ENCODE measurements around the gene MORN5. TPM values are rescaled to one million over a fixed set of nuclear protein-coding genes. Genes with fewer than 3 reads are reported as not detected.

Gene MORN5
- total RNA-seq, 2 donors from 2014 or later, result not detected

- TF ChIP-seq CTCF (IDR thresholded peaks at IDR 0.05), result no peak
- Histone ChIP-seq H3K36me3 (no peaks in the 10 kb centered on the region), H3K27ac (no peak overlapping the region), H3K27me3 (replicated peaks; ENCODE audit: insufficient read depth) (peaks cover 16% of the 10 kb centered on the region), H3K4me1 (ENCODE audit: control insufficient read depth in 1 of 2, low read depth in 2 of 2) (peaks cover 8 to 35% of the 10 kb centered on the region in 2 donors), H3K9me3 (no peaks in the 10 kb centered on the region), H3K4me3 (no peak overlapping the region)
- DNase-seq (ENCODE audit: low spot score), result no peak
- no peak for ATAC-seq (ENCODE audit: insufficient number of reproducible peaks, low FRiP score, low read depth)
These were observed 54.8 kb downstream of the MORN5 start for GRCh38 chr9:122214507-122214906.

- H3K4me1 ChIP-seq (ENCODE audit: control insufficient read depth in 1 of 2, low read depth in 2 of 2), result peaks cover 19 to 47% of the 10 kb centered on the region in 2 donors
- no peaks in the 10 kb centered on the region for H3K9me3 ChIP-seq
- no peak for TF ChIP-seq CTCF (IDR thresholded peaks at IDR 0.05)
- peaks cover 22% of the 10 kb centered on the region for H3K27me3 ChIP-seq (replicated peaks; ENCODE audit: insufficient read depth)
- no peak overlapping the region for H3K4me3 ChIP-seq
- no peak overlapping the region for H3K27ac ChIP-seq
- H3K36me3 ChIP-seq, result no peaks in the 10 kb centered on the region
- ATAC-seq (ENCODE audit: insufficient number of reproducible peaks, low FRiP score, low read depth) (no peak), DNase-seq (ENCODE audit: low spot score) (no peak)
These were observed 56.0 kb downstream of the MORN5 start for GRCh38 chr9:122215663-122216062.

GRCh38 chr9:122216138-122216797, 56.6 kb downstream of the MORN5 start:
- no peak for TF ChIP-seq CTCF (IDR thresholded peaks at IDR 0.05)
- Histone ChIP-seq H3K4me1 (ENCODE audit: control insufficient read depth in 1 of 2, low read depth in 2 of 2) (peaks cover 19 to 49% of the 10 kb centered on the region in 2 donors), H3K4me3 (no peak overlapping the region), H3K27ac (no peak overlapping the region), H3K36me3 (no peaks in the 10 kb centered on the region), H3K27me3 (replicated peaks; ENCODE audit: insufficient read depth) (peaks cover 28% of the 10 kb centered on the region), H3K9me3 (no peaks in the 10 kb centered on the region)
- no peak for ATAC-seq (ENCODE audit: insufficient number of reproducible peaks, low FRiP score, low read depth)
- DNase-seq (ENCODE audit: low spot score), result no peak

DNA sequence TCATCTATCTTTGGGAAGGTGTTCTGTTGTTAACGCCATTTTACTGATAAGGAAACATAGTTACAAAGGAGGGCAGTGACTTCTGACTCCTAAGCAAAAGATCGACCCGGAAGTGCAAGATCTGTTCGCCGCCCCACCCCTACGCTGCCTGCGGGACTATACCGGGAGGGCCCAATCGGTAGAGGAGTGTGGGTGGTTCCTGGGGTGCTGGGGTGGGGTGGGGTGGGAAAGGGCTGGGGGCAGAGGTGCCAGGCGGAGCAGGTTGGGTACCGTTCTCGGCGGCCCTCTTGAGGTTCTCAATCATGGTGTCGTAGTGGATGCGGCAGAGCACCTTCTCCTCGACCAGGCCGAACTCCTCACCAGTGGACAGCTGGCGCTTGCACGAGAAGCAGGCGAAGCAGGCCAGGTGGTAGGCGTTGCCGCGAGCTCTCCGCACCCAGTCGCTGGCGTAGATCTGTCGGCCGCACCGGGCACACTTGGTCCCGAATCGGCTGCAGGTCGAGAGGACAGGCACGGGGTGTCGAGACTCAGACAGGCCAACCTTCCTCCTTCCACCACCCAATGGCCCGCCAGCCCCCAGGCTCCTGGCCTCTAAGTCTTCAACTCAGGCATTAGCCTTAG, 57.2 kb downstream of the MORN5 start:
- peaks cover 34% of the 10 kb centered on the region for H3K27me3 ChIP-seq (replicated peaks; ENCODE audit: insufficient read depth)

More for the DNA sequence above, 57.2 kb downstream of the MORN5 start:
- TF ChIP-seq CTCF (IDR thresholded peaks at IDR 0.05), result no peak
- H3K4me3 ChIP-seq, result no peak overlapping the region
- no peaks in the 10 kb centered on the region for H3K36me3 ChIP-seq
- peaks cover 19 to 49% of the 10 kb centered on the region in 2 donors for H3K4me1 ChIP-seq (ENCODE audit: control insufficient read depth in 1 of 2, low read depth in 2 of 2)
- no peaks in the 10 kb centered on the region for H3K9me3 ChIP-seq
- DNase-seq (ENCODE audit: low spot score), result no peak
- H3K27ac ChIP-seq, result no peak overlapping the region
- ATAC-seq (ENCODE audit: insufficient number of reproducible peaks, low FRiP score, low read depth), result no peak

Measured in thoracic aorta (tissue), 2 donors.